ENCODE measurements around the gene TNFSF11.

- TF ChIP-seq CTCF (IDR thresholded peaks at IDR 0.05), result no peak
- no peak for TF ChIP-seq POLR2A (IDR thresholded peaks at IDR 0.05)
- no peak for TF ChIP-seq POLR2AphosphoS5 (IDR thresholded peaks at IDR 0.05)
- TF ChIP-seq EP300 (IDR thresholded peaks at IDR 0.05), result no peak
Observed at GRCh38 chr13:42559057-42559456, 14.9 kb upstream of the TNFSF11 start.
